Kidney (tissue), 14 donors: ENCODE data around the gene PWWP2B. TPM values are rescaled to one million over a fixed set of nuclear protein-coding genes. Genes with fewer than 3 reads are reported as not detected.

Experiments used
- DNase-seq, 5 donors: peaks; one replicate each; pipeline ENCODE4 v3.0.0-alpha.2; 2013 to 2020
- FAIRE-seq: peaks from 2 replicates; lab custom pipeline; 2012; peaks lifted over from hg19 to GRCh38; lab: Jason Lieb, UNC
- H3K27ac ChIP-seq, 2 donors: one replicate each; pipeline ENCODE4 v1.7.0; 2013; ENCODE audit warnings: low read depth in 2 of 2, low read length in 2 of 2, inconsistent platforms in 1 of 2
- H3K27me3 ChIP-seq: one replicate; pipeline ENCODE4 v1.7.1; 2013; ENCODE audit warnings: low read length, inconsistent platforms; ENCODE audit not compliant: control insufficient read depth, insufficient read depth
- H3K36me3 ChIP-seq, 3 donors: one replicate each; pipeline versions ENCODE4 v1.7.0 to v1.7.1; 2013; ENCODE audit warnings: low read length in 3 of 3, control low read depth in 1 of 3, inconsistent platforms in 1 of 3; ENCODE audit not compliant: insufficient read depth in 3 of 3, control insufficient read depth in 2 of 3
- H3K4me1 ChIP-seq, 3 donors: one replicate each; pipeline versions ENCODE4 v1.7.0 to v1.7.1; 2013; ENCODE audit warnings: low read length in 3 of 3, inconsistent platforms in 1 of 3, low read depth in 1 of 3; ENCODE audit not compliant: control insufficient read depth in 2 of 3, insufficient read depth in 2 of 3
- H3K4me3 ChIP-seq, 3 donors: one replicate each; pipeline versions ENCODE4 v1.7.0 to v1.8.1; 2013; ENCODE audit warnings: low read length in 3 of 3, control low read depth in 1 of 3, inconsistent platforms in 1 of 3
- H3K9ac ChIP-seq, 3 donors: one replicate each; pipeline versions ENCODE4 v1.7.0 to v1.7.1; 2013; ENCODE audit warnings: low read length in 3 of 3, control low read depth in 1 of 3, inconsistent platforms in 1 of 3
- H3K9me3 ChIP-seq, 3 donors: one replicate each; pipeline versions ENCODE4 v1.7.0 to v1.7.1; 2013; ENCODE audit warnings: low read length in 3 of 3, control low read depth in 1 of 3, inconsistent platforms in 1 of 3; ENCODE audit not compliant: control insufficient read depth in 2 of 3, insufficient read depth in 1 of 3
- CTCF ChIP-seq: IDR thresholded peaks from 3 replicates; pipeline ENCODE4 v1.5.1; 2012; ENCODE audit warnings: mild to moderate bottlenecking, moderate library complexity, borderline replicate concordance; ENCODE audit not compliant: insufficient read depth; ENCODE audit errors: extremely low read depth
- intact Hi-C: fragments of 100-400 bp; cut with DNase I; formaldehyde crosslinking; loops from one replicate; pipeline ENCODE4 v1.11.1; 2022
- polyA plus RNA-seq: library from polyadenylated mRNA; stranded (reverse); fragments of 350-450 nt; fragmentation: Illumina TruSeq; extraction: RNeasy Lipid Tissue Mini Kit (QIAGEN cat#74804); gene quantifications from one replicate; pipeline ENCODE4 v1.2.3, GENCODE V29; 2014; ENCODE audit warnings: low read depth, low replicate concordance; ENCODE audit not compliant: insufficient read depth
- total RNA-seq: library from RNA; stranded (reverse); fragmentation: NEBNext Ultra II Directional; extraction: Animal tissue kit (Norgen Biotek cat#: 25700); gene quantifications from one replicate; pipeline ENCODE4 v1.2.1, GENCODE V29; 2021
- donor health status: control.
- donor health status: control.
- donor health status: control.
- donor health status: control.
- donor health status: control.
- donor health status: DM: yes; HTN: yes; CAD: no.
- donor health status: Normal renal cell carcinoma (clear cell type).

PWWP2B gene
- total and polyA plus RNA-seq, 2 donors from 2014 or later = 12.9 to 24.3 TPM

GRCh38 chr10:132427939-132428367 lies 31.0 kb downstream of the PWWP2B start:
- DNase-seq (no peak), FAIRE-seq (no peak)
- Histone ChIP-seq H3K4me1 (peaks cover 0 to 20% (median 7%) of the 10 kb centered on the region in 3 donors), H3K4me3 (peak overlapping the region in 1 of 3 donors; percentile 7), H3K9ac (no peak overlapping the region), H3K9me3 (peaks cover 0 to 9% (median 0%) of the 10 kb centered on the region in 3 donors), H3K27me3 (no peaks in the 10 kb centered on the region), H3K36me3 (peaks cover 0 to 12% (median 7%) of the 10 kb centered on the region in 3 donors), H3K27ac (no peak overlapping the region)
- intact Hi-C loops = no loop called here
- no peak for TF ChIP-seq CTCF

DNA sequence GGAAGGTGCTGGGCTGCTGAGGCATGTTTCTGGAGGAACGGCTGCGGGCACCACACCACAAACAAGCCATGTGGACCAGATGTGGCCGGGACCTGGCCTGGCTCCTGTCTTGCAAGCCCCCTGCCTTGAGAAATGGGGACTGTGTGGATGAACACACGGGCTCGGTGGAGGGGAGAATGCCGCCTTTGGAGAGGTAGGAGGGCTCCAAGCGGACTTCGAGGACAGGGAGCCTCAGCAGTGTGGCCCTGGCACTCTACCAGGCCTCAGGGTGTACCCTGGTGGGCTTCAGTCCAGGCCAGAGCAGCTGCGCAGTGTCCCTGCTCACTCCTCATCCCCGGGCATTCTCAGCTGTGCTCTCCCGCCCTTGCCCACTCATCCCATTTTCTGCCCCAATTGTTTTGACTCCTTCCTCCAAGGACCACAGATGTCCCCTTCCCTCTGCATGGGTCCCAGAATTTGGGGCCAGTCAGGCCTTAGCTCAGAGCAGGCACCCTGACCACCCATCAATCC lies 31.5 kb downstream of the PWWP2B start:
- intact Hi-C loops = no loop called here
- Histone ChIP-seq H3K4me3 (no peak overlapping the region), H3K36me3 (peaks cover 0 to 10% (median 7%) of the 10 kb centered on the region in 3 donors), H3K9ac (peak overlapping the region in 1 of 3 donors; percentile 12), H3K4me1 (peaks cover 0 to 14% (median 4%) of the 10 kb centered on the region in 3 donors), H3K9me3 (peaks cover 0 to 7% (median 0%) of the 10 kb centered on the region in 3 donors), H3K27ac (no peak overlapping the region), H3K27me3 (no peaks in the 10 kb centered on the region)
- TF ChIP-seq CTCF = no peak
- FAIRE-seq (no peak), DNase-seq (peak in 1 of 5 donors; percentile 68)

DNA sequence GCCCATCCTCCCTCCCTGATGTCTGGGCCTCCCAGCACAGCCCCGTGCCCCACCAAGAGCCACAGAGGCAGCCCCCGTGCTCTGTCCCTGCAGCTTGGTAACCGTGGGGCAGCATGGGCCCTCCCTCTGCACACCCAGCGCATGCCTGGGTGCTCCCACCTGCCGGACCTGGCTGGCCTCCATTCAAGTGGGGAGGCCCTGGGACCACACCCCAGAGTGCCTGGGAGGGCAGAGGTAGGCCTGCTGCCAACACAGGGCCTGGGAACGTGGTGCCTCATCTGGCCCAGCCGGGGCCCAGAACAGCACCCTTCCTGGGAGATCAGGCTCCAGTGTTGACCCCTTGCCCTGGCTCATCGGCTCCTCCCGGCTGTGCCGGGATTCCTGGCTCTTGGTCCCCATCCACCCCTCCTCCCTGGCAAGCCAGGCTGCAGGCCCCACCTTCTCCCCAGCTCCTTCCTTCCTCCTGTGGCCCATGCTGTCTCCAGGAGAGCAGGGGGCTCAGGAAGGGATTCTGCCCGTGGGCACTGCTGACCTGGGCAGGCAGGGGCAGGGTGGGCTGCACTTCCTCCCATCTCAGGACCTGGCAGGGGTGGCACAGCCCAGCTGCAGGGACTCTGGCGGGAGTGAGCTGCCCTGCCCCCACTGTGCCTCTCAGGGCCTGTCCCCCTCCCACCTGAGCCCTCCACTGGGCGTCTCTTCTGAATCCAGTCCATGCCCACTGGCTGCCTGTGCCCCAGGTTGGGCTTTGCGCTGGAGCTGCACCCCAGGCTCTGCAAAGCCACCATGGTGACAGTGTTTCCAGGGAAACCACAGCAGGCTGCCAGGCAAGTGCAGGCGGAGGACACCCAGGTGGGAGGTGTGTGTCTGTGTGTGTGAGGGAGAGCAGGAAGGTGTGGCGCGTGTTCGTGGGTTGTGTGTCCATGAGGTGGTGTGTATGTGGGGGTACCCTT lies 32.6 kb downstream of the PWWP2B start:
- intact Hi-C loops = no loop called here
- Histone ChIP-seq H3K36me3 (peaks cover 0 to 10% (median 7%) of the 10 kb centered on the region in 3 donors), H3K27me3 (no peaks in the 10 kb centered on the region), H3K9me3 (peaks cover 0 to 7% (median 0%) of the 10 kb centered on the region in 3 donors), H3K9ac (no peak overlapping the region), H3K4me3 (no peak overlapping the region), H3K27ac (no peak overlapping the region), H3K4me1 (peaks cover 0 to 14% (median 4%) of the 10 kb centered on the region in 3 donors)
- no peak for TF ChIP-seq CTCF
- no peak for FAIRE-seq
- DNase-seq = peak; percentile 75 to 93 (median 81)
